Measurements from ENCODE around the gene EXOC3L1.

DNA sequence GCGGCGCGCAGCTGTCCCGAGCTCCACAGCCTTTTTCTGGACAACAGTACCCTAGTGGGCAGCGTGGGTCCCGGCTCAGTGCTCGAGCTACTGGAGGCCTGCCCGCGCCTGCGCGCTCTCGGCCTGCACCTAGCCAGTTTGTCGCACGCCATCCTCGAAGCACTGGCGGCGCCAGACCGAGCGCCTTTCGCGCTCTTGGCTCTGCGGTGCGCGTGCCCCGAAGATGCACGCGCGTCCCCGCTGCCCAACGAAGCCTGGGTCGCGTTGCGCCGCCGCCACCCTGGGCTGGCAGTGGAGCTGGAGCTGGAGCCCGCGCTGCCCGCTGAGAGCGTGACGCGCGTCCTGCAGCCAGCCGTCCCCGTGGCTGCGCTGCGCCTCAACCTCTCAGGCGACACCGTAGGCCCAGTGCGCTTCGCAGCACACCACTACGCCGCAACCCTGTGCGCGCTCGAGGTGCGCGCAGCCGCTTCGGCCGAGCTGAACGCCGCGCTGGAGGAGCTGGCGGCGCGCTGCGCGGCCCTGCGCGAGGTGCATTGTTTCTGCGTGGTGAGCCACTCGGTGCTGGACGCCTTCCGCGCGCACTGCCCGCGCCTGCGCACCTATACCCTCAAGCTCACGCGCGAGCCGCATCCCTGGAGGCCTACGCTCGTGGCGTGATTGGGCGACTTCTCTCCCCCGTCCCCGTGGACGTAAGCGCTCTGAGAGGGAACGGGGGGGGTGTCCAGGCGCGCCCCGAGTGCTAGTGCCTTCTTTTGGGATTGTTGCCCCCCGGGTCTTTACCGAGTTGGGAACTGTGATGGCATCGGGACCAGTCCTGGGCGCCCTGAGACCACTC, 26.6 kb downstream of the EXOC3L1 start:
- TF ChIP-seq, protein P1, sequence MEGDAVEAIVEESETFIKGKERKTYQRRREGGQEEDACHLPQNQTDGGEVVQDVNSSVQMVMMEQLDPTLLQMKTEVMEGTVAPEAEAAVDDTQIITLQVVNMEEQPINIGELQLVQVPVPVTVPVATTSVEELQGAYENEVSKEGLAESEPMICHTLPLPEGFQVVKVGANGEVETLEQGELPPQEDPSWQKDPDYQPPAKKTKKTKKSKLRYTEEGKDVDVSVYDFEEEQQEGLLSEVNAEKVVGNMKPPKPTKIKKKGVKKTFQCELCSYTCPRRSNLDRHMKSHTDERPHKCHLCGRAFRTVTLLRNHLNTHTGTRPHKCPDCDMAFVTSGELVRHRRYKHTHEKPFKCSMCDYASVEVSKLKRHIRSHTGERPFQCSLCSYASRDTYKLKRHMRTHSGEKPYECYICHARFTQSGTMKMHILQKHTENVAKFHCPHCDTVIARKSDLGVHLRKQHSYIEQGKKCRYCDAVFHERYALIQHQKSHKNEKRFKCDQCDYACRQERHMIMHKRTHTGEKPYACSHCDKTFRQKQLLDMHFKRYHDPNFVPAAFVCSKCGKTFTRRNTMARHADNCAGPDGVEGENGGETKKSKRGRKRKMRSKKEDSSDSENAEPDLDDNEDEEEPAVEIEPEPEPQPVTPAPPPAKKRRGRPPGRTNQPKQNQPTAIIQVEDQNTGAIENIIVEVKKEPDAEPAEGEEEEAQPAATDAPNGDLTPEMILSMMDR (conservative IDR thresholded peaks at IDR 0.05; ENCODE audit: low read depth, low read length) = no peak
- no peak for TF ChIP-seq EZH2phosphoT487 (IDR thresholded peaks at IDR 0.05; ENCODE audit: borderline replicate concordance, low read length)
- TF ChIP-seq EZH2 (IDR thresholded peaks at IDR 0.05; ENCODE audit: low read length, unreplicated experiment) = no peak
